Mucosa of stomach (tissue), 1 donor: ENCODE results near the gene EGF.

Source experiments
- H3K27me3 ChIP-seq: one replicate; pipeline ENCODE4 v1.7.0; 2013; ENCODE audit warnings: mild to moderate bottlenecking, low read length; ENCODE audit not compliant: control insufficient read depth, insufficient read depth
- H3K36me3 ChIP-seq: one replicate; pipeline ENCODE4 v1.7.0; 2013; ENCODE audit warnings: low read length; ENCODE audit not compliant: control insufficient read depth, insufficient read depth
- H3K4me1 ChIP-seq: one replicate; pipeline ENCODE4 v1.7.0; 2013; ENCODE audit warnings: mild to moderate bottlenecking, low read length; ENCODE audit not compliant: control insufficient read depth, insufficient read depth
- H3K4me3 ChIP-seq: one replicate; pipeline ENCODE4 v1.7.0; 2013; ENCODE audit warnings: low read length
- H3K9ac ChIP-seq: one replicate; pipeline ENCODE4 v1.7.0; 2013; ENCODE audit warnings: mild to moderate bottlenecking, low read length, moderate library complexity
- H3K9me3 ChIP-seq: one replicate; pipeline ENCODE4 v1.7.0; 2013; ENCODE audit warnings: mild to moderate bottlenecking, low read length, moderate library complexity; ENCODE audit not compliant: control insufficient read depth
- donor health status: Pancreatic carcinoma.

The EGF gene

DNA sequence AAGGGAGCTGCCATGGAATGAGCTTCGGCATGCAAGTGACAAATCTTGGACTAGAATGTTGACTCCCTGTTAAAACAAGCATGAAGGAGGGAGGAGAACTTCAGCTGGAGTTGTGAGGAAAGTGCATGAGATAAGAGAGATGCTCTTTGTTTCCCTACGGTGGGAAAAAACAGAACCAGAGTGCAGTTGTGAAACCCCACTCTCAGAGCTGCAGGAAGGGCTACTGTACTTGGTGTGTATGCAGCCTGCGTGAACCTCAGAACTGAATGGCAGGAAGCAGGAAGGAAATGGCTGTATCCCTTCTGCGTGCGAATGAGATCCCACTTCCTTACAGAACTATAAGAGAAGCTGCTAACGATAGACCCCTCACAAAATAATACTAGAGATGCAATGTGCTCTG lies 57.2 kb downstream of the EGF start:
- H3K9ac ChIP-seq = no peak overlapping the region
- H3K36me3 ChIP-seq = no peaks in the 10 kb centered on the region
- H3K4me1 ChIP-seq = no peaks in the 10 kb centered on the region
- H3K4me3 ChIP-seq = no peak overlapping the region
- H3K27me3 ChIP-seq = no peaks in the 10 kb centered on the region
- no peaks in the 10 kb centered on the region for H3K9me3 ChIP-seq

DNA sequence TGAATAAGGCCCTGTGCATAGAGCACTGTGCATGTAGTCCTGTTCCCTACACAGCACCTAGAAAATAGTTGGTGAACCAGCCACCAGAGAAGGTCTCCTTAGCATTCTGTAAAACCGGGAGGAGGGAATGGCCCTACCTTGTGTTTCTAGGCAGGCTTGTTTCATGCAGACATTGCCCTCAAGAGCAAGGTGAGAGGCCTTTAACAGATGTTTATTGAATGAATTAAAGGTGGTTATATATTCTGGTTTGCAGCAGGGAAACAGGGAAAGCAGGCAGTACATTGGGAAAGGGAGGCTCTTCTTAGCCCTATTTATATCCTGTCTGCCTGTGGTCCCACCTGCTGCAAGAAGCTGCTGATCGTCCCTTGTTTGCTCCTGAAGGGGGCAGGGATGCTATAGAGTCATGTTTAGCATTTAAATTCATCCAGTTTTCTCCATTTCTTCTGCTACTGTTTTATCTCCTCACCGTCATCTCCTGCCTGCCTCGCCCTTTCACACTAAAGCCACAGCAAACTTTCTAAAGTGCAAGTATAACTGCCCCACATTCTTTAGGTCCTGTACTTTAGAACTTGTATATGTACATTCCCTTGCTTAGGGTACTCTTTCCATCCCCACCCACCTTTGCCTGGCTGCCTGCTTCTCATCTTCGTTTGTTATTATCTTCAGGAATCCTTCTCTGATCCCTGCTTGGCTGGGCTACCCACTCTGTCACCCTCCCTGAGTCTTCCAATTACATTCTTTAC lies 60.3 kb downstream of the EGF start:
- Histone ChIP-seq H3K27me3 (no peaks in the 10 kb centered on the region), H3K4me1 (no peaks in the 10 kb centered on the region), H3K9me3 (no peaks in the 10 kb centered on the region), H3K36me3 (no peaks in the 10 kb centered on the region), H3K4me3 (no peak overlapping the region), H3K9ac (no peak overlapping the region)

DNA sequence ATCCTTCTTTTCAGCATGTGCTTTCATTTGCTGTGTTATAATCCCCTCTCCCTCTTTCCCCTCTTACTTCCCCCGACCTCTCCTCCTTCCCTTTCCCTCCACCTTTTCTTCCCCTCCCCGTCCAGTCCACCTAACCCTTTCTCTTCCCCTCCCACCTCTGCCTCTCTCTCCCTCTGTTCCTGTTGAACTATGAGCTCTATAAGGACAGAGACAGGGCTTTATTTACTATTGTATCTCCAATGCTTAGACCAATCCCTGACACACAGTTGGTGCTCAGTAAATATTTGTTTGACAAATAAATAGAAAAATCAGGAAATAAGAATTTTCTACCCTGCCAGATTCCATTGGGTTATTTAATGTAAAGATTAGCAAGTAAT lies 60.8 kb downstream of the EGF start:
- no peaks in the 10 kb centered on the region for H3K9me3 ChIP-seq
- H3K4me3 ChIP-seq = no peak overlapping the region
- H3K27me3 ChIP-seq = no peaks in the 10 kb centered on the region
- H3K9ac ChIP-seq = no peak overlapping the region
- H3K4me1 ChIP-seq = no peaks in the 10 kb centered on the region
- no peaks in the 10 kb centered on the region for H3K36me3 ChIP-seq

DNA sequence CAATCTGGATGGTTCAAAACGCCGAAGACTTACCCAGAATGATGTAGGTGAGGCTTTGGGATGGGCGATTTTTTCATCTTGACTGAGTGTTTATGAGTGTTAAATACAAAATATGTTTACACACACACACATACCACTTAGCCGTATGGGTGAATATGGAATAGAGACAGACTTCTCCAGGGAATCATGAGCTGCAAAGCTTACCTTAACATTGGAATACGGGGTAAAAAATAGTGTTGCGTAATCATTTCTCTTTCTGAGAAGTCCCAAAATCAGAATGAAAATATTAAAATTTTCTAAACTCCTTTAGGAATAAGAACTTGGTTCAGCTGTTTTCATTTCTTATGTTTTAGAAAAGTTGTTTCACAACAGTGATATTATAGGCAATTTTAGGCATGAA lies 63.5 kb downstream of the EGF start:
- no peak overlapping the region for H3K9ac ChIP-seq
- no peak overlapping the region for H3K4me3 ChIP-seq
- no peaks in the 10 kb centered on the region for H3K9me3 ChIP-seq
- no peaks in the 10 kb centered on the region for H3K4me1 ChIP-seq
- no peaks in the 10 kb centered on the region for H3K27me3 ChIP-seq
- H3K36me3 ChIP-seq = no peaks in the 10 kb centered on the region

DNA sequence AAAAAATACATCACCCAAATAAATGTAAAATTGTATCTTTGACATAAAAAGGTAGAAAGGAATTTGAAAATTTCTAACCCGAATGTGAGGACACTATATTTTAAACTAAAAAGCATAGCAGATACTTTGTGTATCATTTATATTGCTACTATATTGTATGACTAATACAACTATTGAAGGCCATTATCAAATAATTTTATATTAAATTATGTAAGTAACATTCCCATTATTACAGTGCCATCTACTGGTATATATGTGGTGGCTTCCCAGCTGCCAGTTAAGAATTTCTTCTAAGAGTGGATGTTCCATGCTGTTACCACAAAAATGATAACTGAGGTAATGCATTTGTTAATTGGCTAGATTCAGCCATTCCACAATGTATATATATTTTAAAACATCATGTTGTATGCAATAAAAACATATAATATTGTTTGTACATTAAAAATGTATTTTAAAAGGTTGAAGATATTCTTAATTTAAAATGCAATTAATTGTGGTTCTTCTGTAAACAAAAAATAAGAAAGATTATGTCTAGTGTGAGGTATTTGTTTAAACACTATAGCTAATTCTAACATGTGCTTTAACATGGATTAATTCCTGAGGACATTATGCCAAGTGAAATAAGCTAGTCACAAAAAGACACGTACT lies 65.3 kb downstream of the EGF start:
- no peaks in the 10 kb centered on the region for H3K36me3 ChIP-seq
- H3K9me3 ChIP-seq = no peaks in the 10 kb centered on the region
- H3K27me3 ChIP-seq = no peaks in the 10 kb centered on the region
- no peak overlapping the region for H3K9ac ChIP-seq
- no peaks in the 10 kb centered on the region for H3K4me1 ChIP-seq
- H3K4me3 ChIP-seq = no peak overlapping the region

DNA sequence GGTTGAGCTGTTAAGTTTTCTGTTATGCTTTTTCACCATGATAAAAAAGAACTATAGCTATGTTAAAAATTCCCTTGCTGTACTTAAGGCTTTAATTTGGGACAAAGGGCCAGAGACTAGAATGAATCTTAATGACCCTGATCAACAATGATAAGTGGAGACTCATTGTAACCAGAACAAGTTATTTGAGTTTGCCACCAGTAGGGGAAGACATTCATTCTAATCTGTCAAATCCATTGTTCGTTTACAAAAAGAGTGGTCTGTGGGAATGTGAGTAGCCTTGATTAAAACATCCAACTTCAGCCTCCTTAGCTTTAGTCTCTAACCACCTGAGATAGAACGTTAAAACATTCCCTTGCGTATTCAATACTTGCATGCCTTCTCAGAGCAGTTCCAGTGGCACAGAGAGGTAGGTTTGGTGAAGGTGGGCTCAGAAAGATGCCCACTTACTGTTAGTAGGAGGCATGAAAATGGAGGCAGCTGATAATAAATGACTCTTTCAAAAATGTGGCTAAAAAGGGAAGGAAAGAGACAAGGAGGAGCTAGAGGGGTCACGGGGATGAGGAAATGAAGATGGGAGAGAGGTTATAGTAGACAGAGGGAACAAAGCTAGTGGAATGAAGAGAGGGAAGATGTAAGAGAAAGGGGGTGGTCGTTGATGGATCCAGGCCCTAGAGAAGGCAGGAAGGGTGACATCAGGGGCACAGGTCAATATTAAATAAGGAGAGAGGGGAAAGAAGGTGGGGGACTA lies 66.2 kb downstream of the EGF start:
- no peaks in the 10 kb centered on the region for H3K9me3 ChIP-seq
- H3K27me3 ChIP-seq = no peaks in the 10 kb centered on the region
- no peaks in the 10 kb centered on the region for H3K4me1 ChIP-seq
- no peak overlapping the region for H3K9ac ChIP-seq
- no peak overlapping the region for H3K4me3 ChIP-seq
- H3K36me3 ChIP-seq = no peaks in the 10 kb centered on the region

DNA sequence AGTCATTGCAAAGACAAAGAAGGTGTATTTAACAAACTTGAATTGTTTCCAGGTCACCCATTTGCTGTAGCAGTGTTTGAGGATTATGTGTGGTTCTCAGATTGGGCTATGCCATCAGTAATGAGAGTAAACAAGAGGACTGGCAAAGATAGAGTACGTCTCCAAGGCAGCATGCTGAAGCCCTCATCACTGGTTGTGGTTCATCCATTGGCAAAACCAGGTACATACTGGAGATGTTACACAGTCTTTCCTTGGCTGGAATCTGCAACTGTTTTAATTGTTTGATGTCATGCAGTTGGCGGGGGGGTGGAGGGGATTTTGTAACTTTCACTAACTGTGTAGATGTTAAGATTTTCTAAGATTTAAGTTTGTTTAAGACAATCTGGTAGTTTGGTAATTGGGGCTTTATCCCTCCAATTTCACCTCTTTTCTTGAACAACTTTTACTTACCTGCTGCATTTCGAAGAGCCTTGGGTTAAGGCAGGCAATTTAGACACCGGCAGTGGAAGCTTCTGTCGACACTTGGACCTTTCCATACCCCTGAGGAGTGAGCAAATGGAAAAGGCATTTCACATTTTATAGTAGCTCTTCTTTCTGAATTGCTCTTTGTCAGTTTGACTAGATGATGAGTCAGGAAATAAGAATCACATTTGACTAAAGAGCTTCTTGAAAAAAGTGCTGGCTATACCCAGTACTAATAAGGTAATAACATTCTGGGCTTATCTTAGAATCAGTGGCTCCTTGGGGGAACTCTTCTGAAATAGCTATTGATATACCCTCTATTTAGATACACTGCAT lies 67.4 kb downstream of the EGF start:
- Histone ChIP-seq H3K4me1 (no peaks in the 10 kb centered on the region), H3K27me3 (no peaks in the 10 kb centered on the region), H3K4me3 (no peak overlapping the region), H3K9ac (no peak overlapping the region), H3K36me3 (no peaks in the 10 kb centered on the region), H3K9me3 (no peaks in the 10 kb centered on the region)

DNA sequence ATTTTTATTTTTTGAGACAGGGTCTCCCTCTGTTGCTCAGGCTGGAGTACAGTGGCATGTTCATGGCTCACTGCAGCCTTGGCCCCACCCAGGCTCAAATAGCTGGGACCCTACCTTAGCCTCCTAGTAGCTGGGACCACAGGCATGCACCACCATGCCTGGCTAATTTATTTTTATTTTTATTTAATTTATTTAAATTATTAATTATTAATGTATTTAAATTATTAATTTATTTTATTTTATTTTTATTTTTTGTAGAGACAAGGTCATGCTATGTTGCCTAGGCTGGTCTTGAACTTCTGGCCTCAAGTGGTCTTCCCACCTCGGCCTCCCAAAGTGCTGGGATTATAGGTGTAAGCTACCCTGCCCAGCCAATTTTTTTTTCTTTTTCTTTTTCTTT lies 69.3 kb downstream of the EGF start:
- no peaks in the 10 kb centered on the region for H3K4me1 ChIP-seq
- no peaks in the 10 kb centered on the region for H3K36me3 ChIP-seq
- H3K9ac ChIP-seq = no peak overlapping the region
- H3K9me3 ChIP-seq = no peaks in the 10 kb centered on the region
- no peak overlapping the region for H3K4me3 ChIP-seq
- H3K27me3 ChIP-seq = no peaks in the 10 kb centered on the region

DNA sequence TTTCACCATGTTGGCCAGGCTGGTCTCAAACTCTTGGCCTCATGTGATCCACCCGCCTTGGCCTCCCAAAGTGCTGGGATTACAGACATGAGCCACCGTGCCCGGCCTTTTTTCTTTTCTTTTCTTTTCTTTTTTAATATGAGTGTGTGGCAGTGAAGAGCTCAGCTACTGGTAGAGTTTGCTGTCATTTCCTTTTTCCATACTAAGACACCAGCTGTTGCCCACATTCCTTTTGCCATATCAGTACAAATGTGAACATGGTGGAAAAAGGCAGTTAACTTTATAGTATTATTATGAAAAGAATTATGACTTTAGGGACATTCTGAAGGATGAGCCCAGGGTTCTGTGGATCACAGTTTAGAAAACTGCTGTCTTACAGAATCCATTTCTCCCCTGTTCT lies 69.8 kb downstream of the EGF start:
- H3K4me1 ChIP-seq = no peaks in the 10 kb centered on the region
- no peak overlapping the region for H3K9ac ChIP-seq
- no peaks in the 10 kb centered on the region for H3K27me3 ChIP-seq
- H3K9me3 ChIP-seq = no peaks in the 10 kb centered on the region
- no peak overlapping the region for H3K4me3 ChIP-seq
- H3K36me3 ChIP-seq = no peaks in the 10 kb centered on the region

DNA sequence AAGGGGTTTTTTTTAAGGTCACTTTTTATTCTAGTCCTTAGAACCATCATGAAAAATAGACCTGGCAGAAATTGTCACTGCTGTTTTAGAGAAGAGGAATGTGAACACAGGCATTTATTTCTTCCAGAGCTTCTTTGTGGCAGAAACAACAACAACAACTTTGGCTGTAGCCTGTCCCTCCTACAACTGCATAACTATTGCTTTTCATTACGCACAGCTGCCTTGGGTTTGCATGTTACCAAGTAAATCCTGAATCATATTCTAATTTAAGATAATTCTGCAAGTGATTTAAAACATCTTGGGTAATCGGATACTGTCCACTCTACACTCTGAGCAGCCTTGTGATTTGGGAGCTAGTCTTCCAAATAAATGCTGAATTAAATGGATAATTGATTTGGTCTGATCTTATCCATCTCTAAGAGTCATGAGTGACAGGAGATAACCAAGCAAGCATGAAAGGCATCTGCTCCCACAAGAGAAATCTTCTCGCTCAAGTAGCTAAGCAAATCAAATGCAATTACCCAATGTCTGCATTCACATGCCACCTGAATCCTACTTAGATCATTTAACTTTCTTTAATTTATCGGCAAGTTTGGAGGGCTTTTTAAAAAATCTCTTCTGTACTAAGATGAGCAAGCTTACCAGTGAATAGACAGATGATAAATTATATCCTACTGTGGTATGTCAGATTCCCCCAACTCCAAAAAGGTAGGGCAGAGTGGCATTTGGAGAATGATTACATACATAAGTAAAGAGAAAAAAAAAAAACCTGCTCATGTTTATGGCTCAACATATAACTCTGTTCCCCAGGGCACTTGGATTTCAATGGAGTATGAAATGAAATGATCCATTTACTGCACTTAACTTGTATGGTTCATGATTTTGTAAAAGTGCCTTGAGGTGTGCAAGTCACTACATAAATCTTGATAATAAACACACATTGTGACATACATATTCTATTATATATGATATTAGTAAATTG lies 73.6 kb downstream of the EGF start:
- H3K9me3 ChIP-seq = no peaks in the 10 kb centered on the region
- H3K4me3 ChIP-seq = no peak overlapping the region
- H3K27me3 ChIP-seq = no peaks in the 10 kb centered on the region
- H3K4me1 ChIP-seq = no peaks in the 10 kb centered on the region
- no peak overlapping the region for H3K9ac ChIP-seq
- no peaks in the 10 kb centered on the region for H3K36me3 ChIP-seq

DNA sequence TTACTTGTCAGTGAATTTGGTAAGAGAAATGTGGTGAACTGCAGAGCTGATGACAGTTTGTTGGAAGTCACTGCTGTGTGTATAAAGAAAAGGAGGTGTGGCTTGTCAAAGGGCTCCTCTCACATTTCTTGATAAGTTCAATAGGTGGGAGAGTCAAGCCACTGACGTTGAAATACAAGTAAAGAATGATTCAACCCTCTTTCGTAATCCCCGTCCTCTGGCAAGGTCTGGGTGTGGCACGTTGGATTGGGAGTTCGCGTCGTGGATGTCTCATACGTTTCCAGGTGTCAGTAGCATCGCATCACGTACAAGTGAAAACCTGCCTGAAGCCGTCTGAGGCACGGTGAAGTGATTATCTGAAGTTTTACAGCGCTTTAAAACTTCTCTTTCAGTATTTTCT lies 76.4 kb downstream of the EGF start:
- no peak overlapping the region for H3K9ac ChIP-seq
- no peaks in the 10 kb centered on the region for H3K27me3 ChIP-seq
- H3K36me3 ChIP-seq = no peaks in the 10 kb centered on the region
- no peaks in the 10 kb centered on the region for H3K4me1 ChIP-seq
- no peaks in the 10 kb centered on the region for H3K9me3 ChIP-seq
- H3K4me3 ChIP-seq = no peak overlapping the region
